Measurements from ENCODE around the gene COMMD2.

COMMD2 gene

GRCh38 chr3:149753717-149754116 is 1.4 kb upstream of the COMMD2 start:
- DNase-seq = no peak

- no peak for DNase-seq
Measured at GRCh38 chr3:149752788-149753136, 473 bp upstream of the COMMD2 start.

GRCh38 chr3:149751551-149751950 is 738 bp downstream of the COMMD2 start:
- DNase-seq = no peak

GRCh38 chr3:149744606-149745005 is 7.7 kb downstream of the COMMD2 start:
- no peak for DNase-seq

GRCh38 chr3:149744151-149744550 is 8.1 kb downstream of the COMMD2 start:
- DNase-seq = no peak

GRCh38 chr3:149739396-149739795 is 12.9 kb downstream of the COMMD2 start:
- no peak for DNase-seq

- no peak for DNase-seq
Measured at GRCh38 chr3:149738876-149739275, 13.4 kb downstream of the COMMD2 start.

- DNase-seq = no peak
Measured at GRCh38 chr3:149736953-149737205, 15.4 kb downstream of the COMMD2 start.

- DNase-seq = no peak
Measured at GRCh38 chr3:149736175-149736952, 15.9 kb downstream of the COMMD2 start.

GRCh38 chr3:149732234-149732633 is 20.1 kb downstream of the COMMD2 start:
- DNase-seq = no peak

- DNase-seq = no peak
Measured at GRCh38 chr3:149727656-149728055, 24.6 kb downstream of the COMMD2 start.

- DNase-seq = no peak
Measured at GRCh38 chr3:149726716-149727407, 25.4 kb downstream of the COMMD2 start.

GRCh38 chr3:149723781-149724180 is 28.5 kb downstream of the COMMD2 start:
- no peak for DNase-seq

GRCh38 chr3:149720918-149721317 is 31.4 kb downstream of the COMMD2 start:
- DNase-seq = no peak

- DNase-seq = no peak
Measured at GRCh38 chr3:149717391-149718056, 34.8 kb downstream of the COMMD2 start.

- DNase-seq = no peak
Measured at GRCh38 chr3:149716984-149717383, 35.3 kb downstream of the COMMD2 start.

GRCh38 chr3:149715247-149715646 is 37.0 kb downstream of the COMMD2 start:
- no peak for DNase-seq

GRCh38 chr3:149713730-149714654 is 38.3 kb downstream of the COMMD2 start:
- DNase-seq = no peak

GRCh38 chr3:149706905-149707304 is 45.4 kb downstream of the COMMD2 start:
- no peak for DNase-seq

- DNase-seq = no peak
Measured at GRCh38 chr3:149705416-149705815, 46.9 kb downstream of the COMMD2 start.

GRCh38 chr3:149703466-149703865 is 48.8 kb downstream of the COMMD2 start:
- no peak for DNase-seq

- no peak for DNase-seq
Measured at GRCh38 chr3:149702691-149703441, 49.4 kb downstream of the COMMD2 start.

- DNase-seq = no peak
Measured at GRCh38 chr3:149701977-149702350, 50.3 kb downstream of the COMMD2 start.

Measured in activated CD8-positive, alpha-beta memory T cell treated with anti-CD3 and anti-CD28 coated beads, Interleukin-2, amount 50 U/mL, for 48 hours (primary cell).